LHCN-M2 (cell line): ENCODE data around the gene SMPD3. TPM values are rescaled to one million over a fixed set of nuclear protein-coding genes. Genes with fewer than 3 reads are reported as not detected.

Experiments used
- DNase-seq: peaks from one replicate; pipeline ENCODE4 v3.0.0-alpha.2; 2012; ENCODE audit warnings: low read depth
- total RNA-seq: library from RNA; depleted of rRNA; stranded (reverse); fragments of >200 nt; gene quantifications from 2 replicates; pipeline ENCODE4 v1.2.3, GENCODE V29; 2014

SMPD3 gene
- total RNA-seq, 1 experiment from 2014 or later: 0.17 TPM

DNA sequence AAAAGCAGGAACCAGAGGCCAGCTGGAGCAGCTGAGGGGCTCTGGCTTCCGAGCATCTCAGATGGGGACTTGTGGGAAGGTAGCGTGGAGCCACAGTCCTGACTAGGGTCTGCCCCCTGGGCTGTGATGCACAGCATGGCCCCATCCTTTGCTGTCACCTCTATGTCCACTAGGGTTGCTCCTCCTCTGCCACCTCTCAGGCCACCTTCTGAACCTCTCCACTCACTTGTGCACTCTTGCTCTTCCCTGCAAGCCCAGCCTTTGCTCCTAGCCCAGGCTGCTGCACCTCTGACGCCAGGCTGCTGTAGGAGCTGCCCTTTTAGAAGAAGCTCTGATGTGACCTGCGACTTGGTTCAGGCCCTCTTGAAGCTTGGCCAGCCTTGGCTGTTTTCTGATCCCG lies 24.3 kb upstream of the SMPD3 start:
- no peak for DNase-seq

DNA sequence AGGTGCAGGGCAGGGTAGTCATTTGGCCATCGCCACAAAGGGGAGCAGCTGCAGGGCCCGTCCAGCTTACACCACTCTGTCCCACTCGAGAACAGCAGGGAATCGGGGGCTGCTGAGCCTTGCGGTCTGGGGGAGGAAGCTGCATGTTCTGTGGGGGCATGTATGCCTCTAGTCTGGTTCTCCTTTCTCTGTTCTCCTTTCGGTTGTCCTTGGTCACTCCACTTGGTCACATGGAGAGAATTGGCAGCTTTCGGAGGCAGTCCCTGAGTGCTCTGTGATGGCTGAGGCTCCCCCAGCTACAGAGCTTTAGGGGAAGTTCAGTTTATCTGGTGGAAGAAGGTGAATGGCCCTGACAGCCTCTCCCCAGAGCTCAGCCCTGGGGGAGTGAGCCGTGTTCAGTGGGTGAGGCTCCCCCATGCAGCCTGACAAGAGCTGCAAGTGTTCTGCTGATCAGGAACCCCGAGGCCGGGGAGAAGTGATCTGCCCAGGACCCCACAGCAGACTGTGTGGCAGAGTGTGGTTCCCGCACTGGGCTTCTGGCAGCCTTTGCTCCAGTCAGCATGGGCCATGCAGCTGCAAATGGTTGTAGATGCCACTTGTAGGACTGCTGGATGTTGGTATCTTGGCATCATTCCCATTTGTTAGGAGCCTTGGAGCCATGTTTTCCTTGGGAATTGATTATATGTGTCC lies 22.3 kb upstream of the SMPD3 start:
- no peak for DNase-seq

DNA sequence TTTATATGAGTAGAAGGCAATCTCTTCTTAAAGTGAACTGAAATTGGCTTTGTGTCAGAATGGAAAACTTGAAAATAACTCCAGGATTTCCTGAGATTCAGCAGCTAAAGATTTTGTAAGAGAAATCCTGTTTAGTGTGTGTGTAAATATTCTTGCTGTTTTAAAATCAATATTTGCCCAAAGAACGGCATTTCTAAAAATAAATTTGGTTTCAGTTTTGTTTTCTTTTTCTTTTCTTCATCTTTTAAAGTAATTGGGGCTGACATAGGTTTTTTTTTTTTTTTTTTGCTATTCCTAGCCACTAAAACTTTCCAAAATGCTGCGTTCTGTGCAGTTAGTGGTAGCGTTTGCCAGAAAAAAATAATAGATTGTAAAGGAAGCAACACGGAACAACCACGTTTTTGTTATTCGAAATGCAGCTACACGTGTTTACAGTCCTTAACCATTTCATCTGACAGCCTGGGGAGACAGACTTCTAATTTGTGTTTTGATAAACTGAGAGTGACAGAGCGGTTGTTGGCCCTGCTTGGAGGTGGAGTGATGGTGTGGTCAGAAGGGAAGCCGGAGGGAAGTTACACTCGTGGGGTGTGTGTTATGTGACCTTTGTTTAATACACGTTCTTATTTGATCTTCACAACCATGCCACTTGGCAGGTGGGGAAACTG lies 21.6 kb upstream of the SMPD3 start:
- no peak for DNase-seq

DNA sequence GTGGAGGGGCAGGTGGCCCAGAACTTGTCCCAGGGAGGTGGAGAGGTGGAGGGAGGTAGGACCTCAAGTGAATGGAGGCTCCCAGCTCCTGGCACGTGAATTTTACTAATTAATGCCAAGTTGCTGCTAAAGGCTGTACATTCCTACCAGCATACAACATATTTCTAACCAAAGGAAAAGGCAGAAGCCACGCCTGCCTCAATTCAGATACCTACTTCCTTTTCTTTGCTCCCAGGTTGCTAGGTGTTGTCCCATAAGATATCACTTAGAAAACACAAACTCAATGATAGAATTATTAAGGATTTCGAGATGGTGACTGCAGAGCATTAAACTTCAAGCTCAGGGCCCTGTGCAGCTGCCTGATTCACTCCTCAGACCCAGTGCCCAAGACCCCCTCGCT lies 20.5 kb upstream of the SMPD3 start:
- no peak for DNase-seq

DNA sequence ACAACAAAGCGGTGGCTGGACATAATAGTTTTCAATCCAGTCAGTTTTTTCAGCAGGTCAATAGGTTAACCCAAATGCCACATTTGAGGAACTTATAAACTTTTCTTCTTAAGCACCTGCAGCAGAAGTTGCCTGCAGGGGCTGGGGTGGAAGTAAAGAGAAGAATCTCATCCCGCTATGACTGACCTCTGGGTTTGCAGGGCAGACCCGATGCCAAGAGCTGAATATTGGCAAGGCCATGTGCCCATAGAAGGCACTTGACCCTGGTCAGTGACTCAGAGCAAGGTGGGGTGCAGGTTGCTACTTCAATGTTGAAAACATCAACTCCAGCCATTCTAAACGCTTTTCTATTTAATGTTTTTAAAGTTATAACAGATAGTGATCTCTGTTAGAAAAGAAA lies 17.9 kb upstream of the SMPD3 start:
- no peak for DNase-seq

DNA sequence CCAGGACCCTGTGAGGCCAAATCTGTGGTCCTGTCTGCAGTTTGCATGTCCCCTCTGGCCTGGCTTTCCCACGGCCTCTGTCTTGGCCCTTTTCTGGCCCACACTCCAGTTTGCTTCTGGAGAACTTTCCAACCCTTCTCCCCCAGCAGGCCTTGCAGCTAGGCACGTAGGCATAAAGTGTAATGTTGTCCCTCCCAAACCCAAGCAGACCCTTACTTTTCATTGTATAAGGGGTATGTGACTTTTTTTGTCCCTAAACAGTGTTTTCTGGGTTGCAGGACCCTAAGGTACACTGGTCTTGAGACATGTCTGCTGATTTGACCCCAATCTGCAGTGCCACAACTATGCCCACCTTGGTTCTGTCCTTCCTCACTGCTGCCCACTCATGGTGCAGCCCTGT lies 15.6 kb upstream of the SMPD3 start:
- DNase-seq: no peak

DNA sequence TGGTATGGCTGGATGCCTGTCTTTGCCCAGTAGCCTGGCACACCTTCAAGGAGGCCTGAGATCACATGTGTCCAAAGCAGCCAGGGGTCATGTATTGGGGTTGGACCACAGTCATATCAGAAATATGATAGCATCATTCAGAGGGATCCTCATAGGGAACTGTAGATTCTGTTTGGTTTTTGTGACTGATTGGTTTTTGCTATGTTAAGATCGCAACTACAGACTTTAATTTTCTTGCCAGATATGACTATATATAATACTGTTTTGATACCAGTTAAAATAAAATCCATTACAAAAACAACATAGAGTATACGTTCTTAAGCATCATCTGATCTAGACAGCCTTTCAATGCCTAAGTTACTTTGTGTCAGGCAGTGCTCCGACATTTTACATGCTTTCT lies 11.8 kb upstream of the SMPD3 start:
- no peak for DNase-seq

DNA sequence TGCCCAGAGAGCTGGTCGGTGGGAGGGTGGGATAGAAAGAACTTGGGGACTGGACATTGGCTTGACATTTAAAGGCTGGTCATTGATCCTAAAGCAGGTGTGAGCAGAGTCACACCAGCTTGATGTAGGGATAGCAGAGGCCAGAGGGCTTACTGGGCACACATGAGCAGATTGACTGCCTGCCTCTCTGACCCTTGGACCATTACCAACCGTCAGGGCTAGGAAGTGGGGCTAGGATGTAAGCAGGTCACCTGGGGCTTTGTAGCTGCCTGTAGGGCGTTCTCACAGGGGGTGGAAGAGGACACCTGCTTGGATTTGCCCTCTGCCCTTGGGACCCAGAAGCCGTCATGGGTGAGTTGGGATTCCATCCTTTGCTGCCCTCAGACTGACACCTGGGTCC lies 11.1 kb upstream of the SMPD3 start:
- DNase-seq: no peak

DNA sequence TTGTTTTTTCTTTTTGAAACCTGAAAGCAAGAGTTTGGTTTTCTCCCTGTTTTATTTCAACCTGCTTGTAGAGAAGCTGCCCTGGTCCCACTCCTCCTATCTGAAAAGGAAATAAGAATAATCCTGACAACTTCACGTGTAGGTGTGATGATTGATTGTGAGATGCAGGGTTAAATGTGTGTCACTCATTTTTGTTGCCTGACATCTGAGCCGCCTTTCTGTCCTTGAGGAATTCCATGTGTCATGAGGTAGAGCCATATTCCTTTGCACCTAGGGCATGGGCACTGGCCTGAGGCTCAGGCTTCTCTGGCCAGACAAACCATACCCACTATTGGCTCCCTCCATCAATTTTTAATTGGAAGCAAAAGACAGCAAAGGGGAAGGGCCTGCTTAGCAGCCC lies 10.2 kb upstream of the SMPD3 start:
- DNase-seq: no peak

DNA sequence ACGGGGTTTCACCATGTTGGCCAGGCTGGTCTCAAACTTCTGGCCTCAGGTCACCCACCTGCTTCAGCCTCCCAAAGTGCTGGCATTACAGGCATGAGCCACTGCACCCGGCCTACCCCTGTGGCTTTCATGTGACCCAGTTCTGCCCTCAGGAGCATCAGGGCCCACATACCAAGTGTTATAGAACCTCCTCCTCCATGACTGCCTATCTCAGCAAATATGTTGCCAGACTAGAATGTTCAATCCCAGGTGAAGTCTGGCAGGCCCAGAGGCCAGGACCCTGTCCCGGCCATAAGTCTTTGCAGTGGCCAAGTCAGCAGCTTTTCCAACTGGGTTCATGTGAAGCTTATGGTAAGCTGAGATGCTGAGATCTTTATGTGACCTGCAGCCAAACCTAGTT lies 9.8 kb upstream of the SMPD3 start:
- DNase-seq: no peak

DNA sequence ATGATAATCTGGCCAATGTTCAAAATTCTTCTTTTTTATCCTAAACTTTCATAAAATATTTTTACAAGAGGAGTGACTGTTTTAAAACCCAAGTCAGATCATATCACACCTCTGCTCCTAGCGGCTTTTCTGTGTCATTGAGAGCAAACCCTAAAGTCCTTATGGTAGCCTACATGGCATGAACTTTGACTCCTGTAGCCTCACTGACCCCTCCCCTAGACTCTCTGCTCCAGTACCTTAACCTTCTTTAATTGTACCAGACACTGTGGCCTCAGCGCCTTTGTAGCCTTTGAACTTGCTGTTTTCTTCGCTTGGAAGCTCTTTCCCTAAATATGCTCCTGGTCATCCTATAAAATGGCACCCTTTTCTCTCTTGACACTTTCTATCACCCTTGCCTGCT lies 7.3 kb upstream of the SMPD3 start:
- no peak for DNase-seq

DNA sequence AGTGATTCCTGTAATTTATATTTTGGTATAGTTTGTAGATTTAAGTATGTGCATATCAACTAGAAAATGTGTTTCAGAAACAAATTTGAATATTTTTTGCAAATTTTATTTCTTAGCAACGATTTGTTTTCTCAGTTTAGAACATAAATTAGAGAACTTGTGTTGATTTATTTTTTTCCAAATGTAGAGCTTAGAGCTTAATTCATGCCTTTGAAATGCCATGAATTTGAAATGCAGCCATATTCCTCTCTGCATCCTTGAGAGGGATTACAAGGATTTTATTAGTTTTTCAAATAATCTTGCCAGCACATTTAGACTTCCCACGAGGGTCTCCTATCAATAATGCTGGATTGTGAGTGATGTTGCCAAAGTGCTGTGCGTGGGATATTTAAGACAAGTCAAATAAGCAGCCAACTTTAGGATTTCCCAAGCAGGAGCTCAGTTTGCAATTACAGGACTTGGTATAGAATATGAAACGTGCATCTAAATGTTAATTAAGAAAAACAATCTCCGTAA lies 6.7 kb upstream of the SMPD3 start:
- no peak for DNase-seq

DNA sequence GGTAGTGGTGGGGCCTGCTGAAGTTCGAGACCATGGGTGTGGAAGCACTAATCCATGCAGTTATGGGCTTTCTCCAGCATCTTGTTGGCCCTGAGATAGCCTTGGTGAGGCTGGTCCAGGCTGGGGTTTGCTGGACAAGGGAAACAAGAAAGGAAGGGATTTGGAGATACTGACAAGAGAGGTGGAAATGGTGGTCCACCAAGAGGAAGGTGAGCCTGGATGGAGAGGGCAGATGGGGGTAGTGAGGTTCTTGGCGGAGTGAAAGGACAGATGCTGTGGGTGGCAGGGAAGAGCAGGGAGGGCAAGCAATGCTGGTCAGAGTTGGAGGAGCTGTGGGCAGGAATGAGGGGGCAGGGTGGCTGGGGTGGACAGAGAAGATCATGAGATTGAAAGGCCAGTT lies 5.5 kb upstream of the SMPD3 start:
- DNase-seq: no peak

DNA sequence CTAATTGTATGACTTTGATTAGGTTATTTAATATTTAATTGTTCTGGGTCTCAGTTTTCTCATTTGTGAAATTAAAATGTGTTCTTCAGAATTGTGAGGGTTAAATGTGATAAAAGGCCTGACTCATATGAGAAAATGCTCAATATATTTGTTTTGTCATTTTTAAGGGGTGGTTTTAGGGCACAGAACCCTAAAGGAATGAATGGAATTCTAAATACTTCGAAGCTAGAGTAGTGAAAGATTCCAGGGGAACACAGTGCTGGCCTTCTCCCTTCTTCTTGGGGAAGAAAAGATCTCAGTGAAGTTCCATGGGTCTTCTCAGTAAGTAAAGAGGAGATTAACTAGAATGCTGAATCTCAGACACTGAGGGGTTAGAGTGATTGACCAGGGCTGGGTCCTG lies 3.9 kb upstream of the SMPD3 start:
- DNase-seq: peak; percentile 25

DNA sequence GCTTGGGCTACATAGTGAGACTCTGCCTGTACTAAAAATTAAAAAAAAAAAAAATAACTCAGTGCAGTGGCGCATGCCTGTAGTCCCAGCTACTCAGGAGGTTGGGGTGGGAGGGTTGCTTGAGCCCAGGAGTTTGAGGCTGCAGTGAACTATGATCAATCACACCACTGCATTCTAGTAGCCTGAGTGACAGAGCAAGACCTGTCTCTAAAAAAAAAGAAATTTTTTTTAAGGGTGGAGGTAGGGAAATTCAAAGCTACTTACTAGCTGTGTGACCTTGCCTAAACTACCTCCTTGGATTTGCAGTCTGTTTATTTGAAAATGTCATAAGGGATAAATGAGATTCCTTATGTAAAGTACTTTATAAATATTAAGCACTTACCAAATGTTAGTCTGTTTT lies 3.4 kb upstream of the SMPD3 start:
- DNase-seq: no peak

DNA sequence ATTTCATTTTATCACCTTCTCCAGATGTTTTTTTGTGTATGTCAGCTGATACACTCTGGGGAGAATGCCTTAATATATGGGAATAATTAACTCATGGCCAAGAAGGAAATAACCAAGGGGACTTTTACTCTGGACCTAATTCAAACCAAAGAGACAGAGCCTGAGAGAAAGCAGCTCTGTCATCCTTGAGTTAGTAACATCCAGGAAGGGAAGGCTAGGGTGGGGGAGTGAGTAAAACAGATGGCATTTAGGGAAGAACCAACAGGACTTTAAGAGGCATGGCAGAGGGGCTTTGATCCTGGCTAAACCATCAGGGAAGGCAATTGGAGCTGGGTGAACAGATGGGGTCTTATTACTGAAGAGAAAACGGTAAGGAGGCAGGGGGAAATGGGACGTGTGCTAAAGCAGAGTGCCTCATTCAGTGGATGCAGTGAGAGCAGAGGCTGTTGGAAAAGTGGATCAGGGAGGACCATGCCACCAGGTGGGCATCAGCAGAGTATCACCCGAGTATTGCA lies 2.5 kb upstream of the SMPD3 start:
- no peak for DNase-seq

DNA sequence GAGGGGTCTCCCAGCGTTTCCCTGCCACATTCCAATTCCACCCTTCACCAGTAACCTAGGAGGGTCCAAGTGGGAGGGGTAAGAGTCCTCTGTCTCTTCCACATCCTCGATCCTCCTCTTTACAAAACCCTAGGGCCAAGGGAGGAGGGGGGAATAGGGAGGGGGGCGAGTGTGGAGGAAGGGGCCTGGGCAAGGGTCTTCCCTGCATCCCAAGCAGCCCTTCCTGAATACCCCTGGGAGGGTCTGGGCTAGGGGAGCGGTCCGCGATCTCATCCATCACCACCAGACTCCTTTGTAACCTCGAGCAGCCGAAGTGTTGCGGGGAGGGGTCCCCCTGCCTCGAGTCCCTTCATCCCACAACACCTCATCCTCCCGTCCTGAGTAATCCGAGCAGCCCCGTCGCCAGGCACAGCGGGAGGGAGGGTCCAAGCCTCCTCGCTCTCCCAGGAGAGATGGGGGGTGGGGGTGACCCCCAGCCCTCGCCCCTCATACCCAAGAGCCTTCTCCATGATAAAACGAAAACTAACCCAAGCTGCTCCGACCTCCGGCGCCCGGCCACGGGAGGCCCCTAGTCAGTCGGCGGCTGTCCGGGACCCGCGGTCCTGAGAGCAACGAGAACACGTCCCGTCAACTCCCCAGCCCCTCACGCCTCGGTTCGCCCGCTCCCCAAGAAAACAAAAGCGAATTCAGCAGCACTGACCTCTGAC lies 502 bp downstream of the SMPD3 start:
- no peak for DNase-seq

DNA sequence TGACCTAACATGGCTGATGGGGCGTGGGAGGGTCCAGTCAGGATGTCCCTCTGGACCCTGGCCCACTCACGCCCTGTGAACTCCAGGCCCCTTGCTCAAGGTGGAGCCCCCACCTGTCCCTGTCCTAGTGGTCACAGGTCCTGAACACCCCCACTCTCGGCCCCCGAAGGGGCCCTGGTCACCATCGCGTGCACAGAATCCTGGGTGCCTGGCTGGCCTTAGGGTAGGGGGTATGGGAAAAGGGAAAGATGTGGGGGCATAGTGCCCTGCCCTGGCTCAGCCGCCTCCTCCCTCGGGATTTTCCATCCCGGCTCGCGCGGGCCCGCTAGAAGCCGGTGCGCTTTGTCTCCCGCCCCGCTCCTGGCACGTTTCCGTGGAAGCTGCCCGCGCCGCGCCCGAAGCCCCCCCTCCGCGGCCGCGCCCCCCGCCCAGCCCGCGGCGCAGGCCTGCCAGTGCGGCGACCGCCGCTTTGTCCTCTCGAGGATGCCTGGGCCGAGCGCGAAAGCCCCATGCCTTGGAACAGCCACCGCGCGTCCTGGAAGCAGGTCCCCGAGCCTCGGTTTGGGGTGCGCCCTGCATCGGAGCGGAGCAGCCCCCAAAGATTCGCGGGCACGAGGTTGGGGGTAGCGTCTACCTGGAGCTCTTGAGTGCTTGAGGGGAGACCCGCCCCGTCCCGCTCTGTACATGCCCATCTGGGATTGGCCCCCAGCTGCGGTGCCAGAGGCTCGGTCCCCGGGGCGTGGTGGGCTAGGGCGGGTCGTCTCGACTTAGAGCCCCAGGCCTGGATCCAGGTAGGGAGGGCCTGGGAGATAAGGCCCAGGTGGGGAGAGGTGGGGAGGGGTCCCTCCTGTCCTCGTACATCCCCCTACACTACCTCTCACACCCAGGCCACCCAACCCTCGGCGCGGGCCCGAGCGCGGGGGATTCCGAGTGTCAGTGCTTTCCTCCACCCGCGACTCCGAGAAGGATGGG lies 1.3 kb downstream of the SMPD3 start:
- no peak for DNase-seq

DNA sequence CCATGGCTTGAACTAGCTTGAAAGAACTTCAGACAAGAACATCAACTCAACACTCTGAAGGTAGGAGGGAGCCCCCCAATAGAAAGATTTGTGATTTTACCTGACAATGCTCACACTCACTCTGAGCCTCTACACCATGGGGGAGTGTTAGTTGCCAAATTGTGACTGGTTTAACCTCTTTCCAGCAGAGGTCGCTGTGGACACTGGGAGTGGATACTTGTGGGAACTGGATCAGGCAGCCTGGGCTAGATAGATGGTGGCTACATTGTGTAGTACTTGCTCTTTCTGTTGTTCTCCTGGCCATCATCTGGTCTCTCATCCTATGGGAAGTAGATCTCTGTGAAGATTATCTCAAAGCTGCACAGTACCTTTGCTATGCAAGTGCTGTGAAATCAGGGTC lies 2.9 kb downstream of the SMPD3 start:
- DNase-seq: peak; percentile 58

DNA sequence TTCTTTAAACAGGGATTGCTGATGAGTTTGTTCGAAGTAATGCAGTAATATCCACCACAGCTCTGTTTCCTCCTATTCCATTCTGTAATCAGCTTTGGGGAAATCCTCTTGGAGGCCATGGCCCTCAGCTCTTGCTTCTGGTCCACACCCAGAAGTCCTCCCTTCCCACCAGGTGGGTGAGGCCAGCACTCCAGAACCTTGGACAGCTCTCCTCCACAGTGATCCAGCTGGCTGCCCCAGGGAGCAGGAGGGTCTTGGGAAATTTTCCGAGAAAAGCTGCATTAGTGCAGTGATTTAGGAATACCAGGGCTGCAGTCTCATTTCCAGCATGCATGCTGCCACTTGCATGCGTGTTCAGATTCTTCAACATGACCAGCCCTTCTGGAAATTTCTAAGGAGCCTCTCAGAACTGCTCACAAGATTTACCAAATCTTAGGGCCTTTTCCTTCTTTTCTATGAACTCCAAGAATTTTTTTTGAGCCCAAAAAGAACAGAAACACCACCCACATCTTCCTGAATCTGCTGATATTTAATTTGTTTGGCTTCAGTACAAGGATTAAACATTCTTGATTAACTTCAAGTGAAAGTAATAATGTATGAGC lies 4.2 kb downstream of the SMPD3 start:
- peak; percentile 29 for DNase-seq

DNA sequence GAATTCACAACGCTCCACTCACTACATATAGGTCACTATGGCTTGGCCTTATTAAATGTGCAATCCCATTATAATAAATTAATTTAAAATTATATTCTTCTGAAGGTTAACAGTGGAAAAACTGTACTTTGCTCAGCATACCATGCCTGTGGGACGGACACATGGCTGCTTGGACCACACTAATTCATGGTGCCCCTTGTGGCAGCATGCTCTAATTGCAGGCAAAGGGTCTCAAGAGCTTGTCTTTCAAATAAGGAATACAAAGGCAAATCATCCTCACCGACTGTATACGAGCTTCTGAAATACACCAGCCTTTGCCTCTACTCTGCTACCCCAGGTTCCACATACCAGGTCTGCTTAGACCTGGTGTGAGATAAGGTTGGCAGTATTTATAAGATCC lies 11.7 kb downstream of the SMPD3 start:
- no peak for DNase-seq
